IPS-18c (cell line): ENCODE measurements around the gene PLAGL2.

Source experiments
- H3K4me3 ChIP-seq: 2 replicates; pipeline ENCODE4 v1.7.0; 2013; ENCODE audit warnings: low read depth, mild to moderate bottlenecking, low read length, moderate library complexity; ENCODE audit not compliant: insufficient read depth
- H3K9me3 ChIP-seq: one replicate; pipeline ENCODE4 v1.6.1; 2013; ENCODE audit warnings: mild to moderate bottlenecking, low read length, moderate library complexity; ENCODE audit not compliant: control insufficient read depth, insufficient read depth

The PLAGL2 gene

DNA sequence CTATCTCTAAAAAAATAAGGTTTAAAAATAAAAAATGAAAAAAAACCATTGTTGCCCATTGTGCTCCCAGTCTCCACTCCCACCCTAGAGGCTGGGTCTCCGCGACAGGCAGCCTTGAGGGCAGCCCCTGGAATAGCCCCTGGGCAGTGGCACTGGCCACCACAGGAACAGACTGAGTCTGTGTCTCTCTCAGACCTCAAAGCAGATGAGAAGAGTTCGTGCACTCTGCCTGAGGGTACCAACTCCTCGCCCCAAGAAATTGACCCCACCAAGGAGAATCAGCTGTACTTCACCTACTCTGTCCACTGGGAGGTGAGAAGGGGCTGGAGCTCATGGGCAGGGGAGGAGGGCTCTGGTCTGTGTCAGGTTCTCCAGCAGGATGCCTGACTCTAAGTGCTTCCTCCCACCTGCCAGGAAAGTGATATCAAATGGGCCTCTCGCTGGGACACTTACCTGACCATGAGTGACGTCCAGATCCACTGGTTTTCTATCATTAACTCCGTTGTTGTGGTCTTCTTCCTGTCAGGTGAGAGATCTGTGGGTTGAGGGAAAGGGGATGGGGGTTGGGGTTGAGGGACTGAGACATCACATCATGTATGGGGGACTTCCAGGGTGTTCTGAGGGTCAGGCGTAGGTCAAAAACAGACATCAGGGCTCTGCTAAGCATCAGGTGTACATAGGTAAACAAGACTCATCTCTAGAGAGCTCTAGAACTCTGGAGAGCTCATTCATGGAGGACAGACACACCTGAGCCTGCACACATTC is 62.5 kb downstream of the PLAGL2 start:
- Histone ChIP-seq H3K9me3 (no peaks in the 10 kb centered on the region), H3K4me3 (no peak overlapping the region)

DNA sequence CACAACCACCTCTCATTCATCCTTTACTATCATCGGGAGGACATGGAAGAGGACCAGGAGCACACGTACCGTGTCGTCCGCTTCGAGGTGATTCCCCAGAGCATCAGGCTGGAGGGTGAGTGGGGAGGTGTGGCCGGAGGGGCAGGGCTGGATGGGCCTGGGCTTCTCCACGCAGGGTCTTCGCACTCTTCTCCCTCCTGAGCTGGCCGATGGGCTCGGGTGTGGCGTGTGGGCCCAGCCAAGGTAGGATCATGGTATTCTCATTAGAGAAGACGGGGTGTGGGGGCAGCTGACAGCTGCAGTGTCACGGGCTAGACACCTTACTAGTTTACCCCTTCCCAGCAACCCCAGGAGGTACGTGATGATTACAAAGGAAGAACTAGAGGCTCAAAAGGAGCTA is 64.6 kb downstream of the PLAGL2 start:
- no peak overlapping the region for H3K4me3 ChIP-seq
- no peaks in the 10 kb centered on the region for H3K9me3 ChIP-seq
